ENCODE results near the gene LHPP. TPM values are rescaled to one million over a fixed set of nuclear protein-coding genes. Genes with fewer than 3 reads are reported as not detected.
A peak's percentile ranks its signal among the peaks of the same experiment; 100 is the strongest.

LHPP gene
- total and polyA plus RNA-seq, 3 donors from 2014 or later = 34.2 to 46.0 (median 45.0) TPM

DNA sequence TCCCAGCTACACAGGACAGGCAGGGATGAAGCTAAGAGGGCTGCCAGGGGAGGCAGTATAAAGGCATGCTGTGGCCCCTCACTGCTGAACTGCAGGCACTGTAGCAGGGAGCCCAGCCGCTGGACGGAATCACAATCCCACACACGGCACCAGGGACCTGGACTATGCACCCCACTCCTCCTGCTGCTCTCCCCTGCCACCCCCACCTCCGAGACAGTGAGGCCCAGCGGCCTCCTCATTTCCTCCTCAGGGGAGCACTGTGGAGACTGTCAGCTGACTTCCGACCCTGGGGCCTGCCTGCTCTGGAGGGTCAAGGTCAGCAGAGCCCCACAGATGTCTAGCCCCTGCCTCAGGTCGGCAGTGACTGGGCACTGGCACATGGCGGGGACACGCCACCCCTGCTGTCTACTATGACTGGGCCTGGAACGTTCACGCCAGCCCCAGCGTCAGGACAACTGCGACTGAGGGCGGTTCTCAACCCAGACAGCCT is 189.8 kb downstream of the LHPP start:
- 81 to 86% methylated on average over 12 to 14 of the region's 14 CpGs for WGBS, 2 donors

DNA sequence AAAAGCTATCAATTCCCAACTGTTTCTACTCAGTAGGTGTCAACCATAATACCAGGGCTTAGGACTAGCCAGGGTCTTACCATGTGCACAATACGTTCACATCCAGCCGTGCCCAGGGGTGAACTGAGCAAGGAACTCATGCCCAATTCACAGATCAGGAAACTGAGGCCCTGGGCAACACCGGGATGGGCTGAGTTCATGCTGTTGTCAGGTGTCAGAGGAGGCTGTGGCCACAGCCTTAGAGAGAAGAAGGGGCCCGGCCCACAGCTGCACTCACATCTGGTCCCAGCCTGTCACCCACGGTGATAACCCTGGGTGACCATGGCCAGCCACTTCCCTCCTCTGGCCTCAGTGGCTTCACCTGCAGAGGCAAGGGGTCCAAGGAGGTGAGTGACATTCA is 190.6 kb downstream of the LHPP start:
- peaks cover 43% of the 10 kb centered on the region for H3K4me1 ChIP-seq
- no peaks in the 10 kb centered on the region for H3K27me3 ChIP-seq
- no peak for TF ChIP-seq CTCF (IDR thresholded peaks at IDR 0.05)
- no peak for TF ChIP-seq POLR2A (IDR thresholded peaks at IDR 0.05)
- no peak overlapping the region for H3K4me3 ChIP-seq
- H3K27ac ChIP-seq = peak overlapping the region in 1 of 2 donors; percentile 59
- H3K36me3 ChIP-seq (ENCODE audit: low read depth, missing control alignments) = no peaks in the 10 kb centered on the region
- 97% methylated on average over 4 to 5 of the region's 5 CpGs for WGBS, 2 donors
- H3K9me3 ChIP-seq = no peaks in the 10 kb centered on the region
- intact Hi-C loops (cut with DNase I; ENCODE audit: low total_unique reads) = no loop called here
- no peak for DNase-seq

More for the DNA sequence above, 189.8 kb downstream of the LHPP start:
- Histone ChIP-seq H3K9me3 (no peaks in the 10 kb centered on the region), H3K4me3 (no peak overlapping the region), H3K36me3 (ENCODE audit: low read depth, missing control alignments) (no peaks in the 10 kb centered on the region), H3K27me3 (no peaks in the 10 kb centered on the region), H3K27ac (no peak overlapping the region), H3K4me1 (peaks cover 50% of the 10 kb centered on the region)
- intact Hi-C loops (cut with DNase I; ENCODE audit: low total_unique reads) = no loop called here
- no peak for TF ChIP-seq POLR2A (IDR thresholded peaks at IDR 0.05)
- no peak for TF ChIP-seq CTCF (IDR thresholded peaks at IDR 0.05)
- no peak for DNase-seq

- no peak for DNase-seq
- 68 to 79% methylated on average over 4 to 8 of the region's 8 CpGs for WGBS, 2 donors
- Histone ChIP-seq H3K36me3 (ENCODE audit: low read depth, missing control alignments) (no peaks in the 10 kb centered on the region), H3K27ac (peak overlapping the region; percentile 35 to 59), H3K9me3 (no peaks in the 10 kb centered on the region), H3K4me3 (no peak overlapping the region), H3K27me3 (no peaks in the 10 kb centered on the region), H3K4me1 (peaks cover 38% of the 10 kb centered on the region)
- intact Hi-C loops (cut with DNase I; ENCODE audit: low total_unique reads) = no loop called here
- TF ChIP-seq POLR2A (IDR thresholded peaks at IDR 0.05) = no peak
- TF ChIP-seq CTCF (IDR thresholded peaks at IDR 0.05) = no peak
These were observed 191.1 kb downstream of the LHPP start for GRCh38 chr10:124652701-124653100.

DNA sequence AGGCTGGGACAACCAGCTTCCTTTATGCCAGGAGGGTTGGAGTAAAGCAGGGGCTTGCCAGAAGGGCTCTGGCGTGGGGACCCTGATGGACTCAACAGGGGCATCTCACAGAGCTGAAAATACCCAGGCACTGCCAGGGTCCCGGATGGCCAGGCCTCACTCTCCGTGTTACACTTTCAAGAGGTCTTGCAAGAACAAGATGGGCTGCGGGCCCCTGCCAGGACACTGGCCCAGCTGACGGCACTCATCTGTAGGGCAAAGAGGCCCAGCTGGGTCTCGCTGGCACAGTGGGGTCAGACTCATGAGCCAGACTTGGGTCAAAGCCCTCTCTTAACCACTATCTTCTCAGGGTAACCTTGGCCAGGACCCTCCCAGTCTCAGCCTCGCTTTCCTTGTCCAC is 191.7 kb downstream of the LHPP start:
- peaks cover 32% of the 10 kb centered on the region for H3K4me1 ChIP-seq

More for the DNA sequence above, 191.7 kb downstream of the LHPP start:
- Histone ChIP-seq H3K27me3 (no peaks in the 10 kb centered on the region), H3K4me3 (no peak overlapping the region), H3K36me3 (ENCODE audit: low read depth, missing control alignments) (no peaks in the 10 kb centered on the region), H3K27ac (peak overlapping the region; percentile 35 to 59), H3K9me3 (no peaks in the 10 kb centered on the region)
- WGBS, 2 donors = 49 to 64% methylated on average over 3 to 7 of the region's 7 CpGs
- TF ChIP-seq CTCF (IDR thresholded peaks at IDR 0.05) (no peak), POLR2A (IDR thresholded peaks at IDR 0.05) (no peak)
- intact Hi-C loops (cut with DNase I; ENCODE audit: low total_unique reads) = no loop called here
- no peak for DNase-seq
